NCI-H2171 (cell line): ENCODE measurements around the gene GMDS.
A peak's percentile ranks its signal among the peaks of the same experiment; 100 is the strongest.

Source experiments
- DNase-seq: peaks from one replicate; lab custom pipeline; 2025; lab: John Stamatoyannopoulos, UW

Gene GMDS

DNA sequence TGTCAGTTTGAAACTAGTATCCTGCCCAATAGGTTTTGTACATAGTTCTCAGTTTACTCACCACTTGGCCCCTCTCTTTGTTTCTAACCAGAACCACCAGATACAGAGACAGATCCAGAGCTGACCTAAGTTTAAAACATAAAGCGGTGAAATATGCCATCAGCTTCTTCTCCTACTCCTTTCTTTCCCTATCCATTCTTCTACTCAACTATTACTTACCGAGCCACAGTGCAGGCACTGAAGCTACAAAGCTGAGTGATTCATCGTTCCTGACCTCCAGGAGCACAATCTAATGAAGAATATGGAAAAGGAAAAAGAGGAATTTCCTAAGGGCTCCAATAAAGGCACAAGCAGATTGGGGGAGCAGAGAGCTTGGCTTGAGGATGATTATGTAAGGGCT lies 349.7 kb downstream of the GMDS start:
- DNase-seq = no peak

DNA sequence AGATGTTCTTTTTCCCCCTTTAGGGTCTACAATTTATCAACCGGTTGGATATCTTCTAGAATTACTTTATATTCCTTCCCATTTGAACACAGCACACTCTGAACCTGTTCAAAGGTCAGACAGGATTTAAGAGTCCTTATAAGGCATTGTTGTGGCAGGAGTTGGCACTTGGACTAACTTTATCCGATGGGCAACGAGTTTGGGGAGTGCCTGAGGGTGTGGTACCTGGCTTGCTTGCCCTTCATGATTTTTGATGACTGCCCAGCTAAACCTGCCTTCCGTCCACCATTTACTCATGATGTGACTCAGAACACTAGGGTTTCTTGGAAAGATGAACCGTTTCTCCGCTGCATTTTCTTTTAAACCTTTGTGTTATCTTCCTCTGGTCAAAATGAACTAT lies 350.5 kb downstream of the GMDS start:
- DNase-seq = no peak

DNA sequence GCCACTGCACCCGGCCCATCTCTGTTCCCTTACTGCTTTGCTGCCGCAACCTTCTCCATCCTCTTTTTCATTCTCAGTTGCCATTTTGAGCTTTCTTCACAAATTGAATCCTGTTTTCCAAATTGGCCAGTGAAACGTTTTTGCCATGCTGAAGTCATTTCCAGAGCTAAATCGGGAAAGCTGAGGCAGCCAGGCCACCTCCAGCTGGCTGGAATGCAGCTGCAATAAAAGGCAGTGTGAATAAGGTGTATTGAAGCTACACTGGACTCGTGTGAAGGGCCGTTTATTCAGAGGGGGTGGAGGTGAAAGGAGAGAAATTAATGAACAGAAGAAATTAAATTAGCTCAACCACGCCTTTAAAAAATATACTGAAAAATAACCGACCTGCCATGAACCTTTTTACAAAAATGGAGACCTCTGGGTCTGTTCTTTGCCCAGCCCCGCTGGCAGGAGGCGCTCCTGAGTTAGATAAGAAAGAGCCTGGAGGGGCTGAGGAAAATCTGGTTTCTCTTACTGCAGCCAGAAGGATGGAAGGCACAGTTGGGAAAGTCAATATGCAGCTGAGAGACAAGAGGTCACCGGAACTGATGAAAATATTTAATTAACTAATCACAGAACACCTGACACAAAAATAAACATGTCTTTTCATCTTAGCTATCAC lies 351.8 kb downstream of the GMDS start:
- DNase-seq = no peak

DNA sequence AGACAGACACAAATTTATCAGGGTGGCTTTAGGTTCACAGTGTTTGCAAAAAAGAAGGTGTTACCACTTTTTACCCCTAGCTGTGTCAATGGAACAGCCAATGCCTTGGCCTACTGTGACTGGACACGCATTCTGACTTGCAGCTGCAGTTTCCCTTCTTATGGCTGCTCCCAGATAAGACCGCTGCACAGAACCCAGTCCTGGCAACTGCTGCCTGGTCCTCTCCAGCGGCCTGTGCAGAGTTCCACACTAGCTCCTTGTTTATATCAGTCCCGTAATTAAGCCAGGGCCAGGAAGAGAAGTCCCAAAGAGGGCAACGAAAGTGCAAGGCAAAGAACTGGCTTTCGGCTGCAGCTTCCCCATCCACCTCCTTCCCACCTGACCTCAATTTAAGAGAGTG lies 352.7 kb downstream of the GMDS start:
- no peak for DNase-seq

DNA sequence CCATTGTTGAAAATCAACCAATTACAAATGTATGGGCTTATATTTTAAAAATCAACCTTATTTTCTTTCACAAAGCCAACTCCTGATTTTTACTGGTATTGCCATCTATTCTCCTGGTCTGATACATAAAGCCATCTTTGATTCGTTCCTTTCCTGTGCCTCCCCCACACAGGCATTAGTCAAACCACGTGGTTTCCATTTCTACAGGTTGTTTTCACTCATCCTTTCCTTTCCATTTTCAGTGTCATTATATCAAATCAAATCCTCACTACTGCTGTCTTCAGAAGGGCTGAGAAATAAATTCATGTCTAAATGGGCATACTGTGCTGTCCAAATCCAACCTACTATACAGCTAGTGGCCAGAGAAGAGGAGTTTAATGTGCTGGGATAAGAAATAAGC lies 354.4 kb downstream of the GMDS start:
- DNase-seq = no peak

DNA sequence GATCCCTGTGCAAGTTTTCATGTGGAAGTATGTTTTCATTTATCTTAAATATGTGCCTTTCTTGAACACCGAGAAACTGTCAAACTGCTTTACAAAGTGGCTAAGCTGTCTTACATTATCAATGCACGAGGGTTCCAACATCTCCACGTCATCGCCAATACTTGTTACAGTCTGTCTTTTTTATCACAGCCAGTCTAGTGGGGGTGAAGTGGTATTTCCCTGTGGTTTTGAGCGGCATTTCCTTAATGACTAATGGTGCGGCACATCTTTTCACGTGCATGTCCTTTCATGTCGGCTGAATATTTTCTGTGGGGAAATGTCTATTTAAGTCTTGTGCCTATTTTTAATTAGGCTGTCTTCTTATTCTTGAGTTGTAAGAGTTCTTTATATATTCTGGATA lies 355.3 kb downstream of the GMDS start:
- no peak for DNase-seq

DNA sequence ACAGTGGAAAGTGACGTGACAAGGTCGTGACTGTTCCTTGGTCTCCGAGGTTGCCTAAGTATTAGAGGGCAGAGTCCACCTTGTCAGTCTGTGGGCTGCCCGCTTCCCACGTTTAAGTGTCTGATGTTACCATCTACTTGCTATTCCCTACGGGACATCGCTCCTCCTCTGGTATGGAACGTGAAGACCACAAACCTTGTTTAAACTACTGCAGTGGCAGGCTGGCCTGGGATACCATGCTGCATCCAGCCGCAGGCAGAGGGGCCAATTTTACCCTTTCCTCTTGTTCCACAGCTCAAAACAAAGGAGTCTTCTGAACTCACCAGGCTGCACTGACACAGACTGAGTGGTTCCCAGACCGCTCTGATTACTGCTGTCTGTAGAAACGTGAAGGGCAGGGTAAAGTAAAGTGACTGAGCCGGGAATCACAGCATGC lies 359.8 kb downstream of the GMDS start:
- no peak for DNase-seq

DNA sequence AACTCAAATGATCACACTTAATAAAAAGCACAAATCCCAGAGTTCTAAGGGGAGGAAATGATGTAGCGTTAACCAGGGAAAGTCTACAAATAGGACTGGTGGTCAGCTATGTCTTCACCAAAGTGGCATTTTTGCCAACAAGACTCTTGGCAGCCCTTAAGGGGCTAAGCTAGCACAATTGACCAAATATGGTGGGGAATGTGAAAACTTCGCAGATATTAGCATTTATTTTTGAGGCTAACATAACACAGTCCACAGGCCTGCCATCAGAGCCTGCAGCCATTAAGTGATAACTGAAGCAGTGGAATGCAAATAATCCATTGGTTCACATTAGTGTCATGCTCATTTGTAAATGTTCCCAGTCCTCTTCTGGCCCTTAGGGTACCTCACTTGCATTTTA lies 361.1 kb downstream of the GMDS start:
- DNase-seq = no peak

DNA sequence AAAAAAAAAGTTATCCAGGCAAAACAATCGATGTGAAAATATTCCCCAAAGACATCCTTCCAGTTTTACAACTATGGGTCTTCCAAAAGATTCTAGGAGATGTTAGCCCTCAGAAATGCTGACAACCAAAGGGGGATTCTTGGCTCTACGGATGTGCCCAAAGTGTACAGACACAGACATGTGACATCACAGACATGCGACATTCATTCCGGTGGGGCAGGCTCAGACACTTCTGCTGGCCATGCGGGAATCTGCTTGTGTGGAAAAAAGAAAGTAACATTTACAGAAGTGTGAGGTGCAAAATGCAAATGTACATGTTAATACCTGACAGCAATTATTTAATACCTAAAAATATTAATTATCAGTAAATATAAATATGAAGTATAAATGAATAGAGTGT lies 367.1 kb downstream of the GMDS start:
- no peak for DNase-seq

DNA sequence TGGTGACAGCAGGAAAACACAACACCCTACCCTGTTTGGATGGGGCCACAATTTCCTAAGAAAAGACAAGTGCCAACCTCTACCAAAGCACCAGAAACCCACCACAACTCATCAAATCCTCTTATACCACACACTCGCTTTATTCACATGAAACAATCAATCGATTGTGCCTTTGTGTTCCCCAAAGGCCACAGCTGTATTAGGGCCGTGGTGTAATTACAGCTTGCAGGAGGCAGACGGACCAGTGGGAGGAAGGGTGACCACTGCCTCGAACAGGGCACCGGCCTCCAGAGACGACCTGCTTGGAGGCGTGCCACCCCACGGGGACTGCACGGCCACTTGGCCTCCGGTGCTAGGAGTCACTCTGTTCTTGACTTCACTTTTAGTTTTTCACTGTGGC lies 371.6 kb downstream of the GMDS start:
- DNase-seq = no peak

DNA sequence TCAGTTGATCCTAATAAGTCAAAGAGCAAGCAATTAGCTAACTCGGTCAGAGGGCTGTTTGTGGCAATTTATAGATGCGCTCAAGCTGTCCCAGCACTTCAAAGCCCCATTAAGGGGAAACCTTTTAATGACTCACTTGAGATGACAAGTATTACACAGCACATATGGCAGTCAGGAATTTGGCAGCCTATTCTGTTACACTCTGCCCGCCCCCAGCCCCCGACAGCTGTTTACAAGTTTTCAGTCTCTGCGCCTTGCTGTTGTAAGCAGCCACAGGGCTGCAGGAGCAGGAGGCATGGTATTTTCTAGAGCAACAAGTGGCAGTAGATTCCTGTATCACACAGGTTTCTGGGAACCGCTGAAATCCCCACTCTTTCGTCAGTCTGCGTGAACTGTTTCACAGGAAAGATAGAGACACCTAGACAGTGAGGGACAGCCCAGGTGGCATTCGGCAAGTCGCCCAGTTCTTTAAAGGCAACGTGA lies 372.7 kb downstream of the GMDS start:
- DNase-seq = peak; percentile 91

DNA sequence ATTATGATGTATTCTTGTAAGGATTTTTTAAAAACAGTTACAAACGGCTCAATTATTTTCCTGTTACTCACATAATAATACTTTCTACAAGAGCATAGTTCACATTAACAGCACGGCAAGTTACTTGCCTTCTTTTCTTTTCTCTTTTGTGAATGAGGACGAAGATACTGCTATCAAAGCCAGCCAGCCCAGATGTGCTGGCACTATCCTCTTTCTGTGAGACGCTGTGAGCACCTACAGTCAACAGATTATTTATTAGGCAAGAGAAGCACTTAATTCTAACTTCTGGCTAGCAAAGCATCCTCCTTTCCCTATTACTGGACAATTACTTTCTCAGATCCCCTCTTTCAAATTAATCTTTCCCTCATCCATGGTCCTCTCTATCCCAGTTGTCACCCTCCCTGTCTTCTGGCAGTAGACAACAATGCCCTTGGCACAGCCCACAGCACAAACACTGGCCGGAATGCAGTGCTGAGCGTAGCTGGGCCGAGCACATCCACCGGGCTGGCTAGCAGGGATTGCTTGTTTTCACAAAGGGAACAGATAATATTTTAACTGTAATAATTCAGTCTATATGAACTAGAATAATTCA lies 373.6 kb downstream of the GMDS start:
- no peak for DNase-seq

DNA sequence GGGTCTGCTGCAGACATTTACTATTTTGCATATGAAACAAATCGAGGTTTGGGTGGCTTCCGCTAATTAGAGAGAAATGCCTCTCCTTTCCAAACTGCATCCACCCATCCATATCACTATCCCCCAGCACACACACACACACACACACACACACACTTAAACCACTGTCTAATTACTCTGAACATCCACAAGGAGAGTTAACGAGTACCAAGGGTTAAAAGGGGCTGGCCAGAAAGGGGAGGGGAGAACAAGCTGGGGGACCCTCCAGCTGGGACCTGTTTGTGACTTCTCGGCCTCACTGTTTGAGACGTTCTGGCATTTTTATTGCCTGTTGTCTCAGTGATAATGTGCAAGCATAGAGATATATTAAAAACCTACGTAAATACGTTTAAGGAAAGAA lies 374.5 kb downstream of the GMDS start:
- no peak for DNase-seq

DNA sequence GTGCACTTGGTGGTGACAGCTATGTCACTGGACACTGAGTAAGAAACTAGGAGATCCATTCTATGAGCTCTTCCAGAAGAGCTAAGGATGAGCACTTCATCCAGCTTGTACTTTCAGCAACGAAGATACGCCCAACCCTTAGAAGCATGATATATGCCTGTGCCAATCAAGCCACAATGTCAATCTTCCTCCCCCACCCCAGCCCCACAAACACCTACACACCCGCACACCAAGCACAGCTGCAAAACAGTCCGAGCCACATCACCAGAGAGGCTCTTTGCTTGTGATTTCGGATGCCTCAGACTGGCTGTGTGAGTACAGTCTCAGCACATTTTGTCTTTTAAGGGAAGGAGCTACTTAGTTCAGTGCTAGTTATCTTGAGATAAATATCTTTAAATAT lies 375.2 kb downstream of the GMDS start:
- no peak for DNase-seq

DNA sequence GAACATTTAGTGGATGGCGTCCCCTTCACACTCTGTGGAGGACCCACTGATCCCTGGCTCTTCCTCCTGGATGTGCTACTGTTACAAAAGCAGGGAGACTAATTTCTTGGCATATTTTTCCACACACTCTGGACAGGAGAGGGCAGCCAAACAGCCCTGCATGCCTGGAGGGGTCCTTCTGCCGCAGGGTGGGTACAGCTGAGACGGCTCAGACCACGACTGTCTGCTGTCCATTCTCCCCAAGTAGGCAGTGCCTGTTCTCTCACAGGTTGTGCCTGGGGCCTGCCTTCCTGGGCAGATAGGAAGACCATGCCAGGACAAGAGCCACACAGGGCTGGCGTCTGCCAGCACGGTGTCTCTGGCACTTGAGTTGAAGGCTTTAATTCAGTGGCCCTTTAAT lies 375.6 kb downstream of the GMDS start:
- DNase-seq = no peak

DNA sequence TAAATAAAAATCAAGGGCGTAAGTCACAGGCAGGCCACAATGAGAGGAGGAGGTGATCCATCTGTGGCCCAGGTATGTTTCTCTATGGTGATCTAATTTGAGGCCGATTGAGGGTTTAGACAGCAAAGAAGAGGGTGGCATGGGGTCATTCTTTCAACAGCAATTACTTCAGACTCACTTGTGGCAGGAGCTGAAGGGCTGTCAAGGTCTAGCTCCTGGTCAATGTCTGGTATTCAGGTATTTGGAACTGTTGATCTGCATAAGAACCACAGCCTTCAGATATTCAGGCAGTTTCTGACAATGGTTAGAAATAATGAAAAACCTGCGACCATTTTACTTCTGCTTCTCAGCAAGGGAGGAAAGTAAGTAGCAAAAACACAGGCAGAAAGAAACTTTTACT lies 376.1 kb downstream of the GMDS start:
- no peak for DNase-seq

DNA sequence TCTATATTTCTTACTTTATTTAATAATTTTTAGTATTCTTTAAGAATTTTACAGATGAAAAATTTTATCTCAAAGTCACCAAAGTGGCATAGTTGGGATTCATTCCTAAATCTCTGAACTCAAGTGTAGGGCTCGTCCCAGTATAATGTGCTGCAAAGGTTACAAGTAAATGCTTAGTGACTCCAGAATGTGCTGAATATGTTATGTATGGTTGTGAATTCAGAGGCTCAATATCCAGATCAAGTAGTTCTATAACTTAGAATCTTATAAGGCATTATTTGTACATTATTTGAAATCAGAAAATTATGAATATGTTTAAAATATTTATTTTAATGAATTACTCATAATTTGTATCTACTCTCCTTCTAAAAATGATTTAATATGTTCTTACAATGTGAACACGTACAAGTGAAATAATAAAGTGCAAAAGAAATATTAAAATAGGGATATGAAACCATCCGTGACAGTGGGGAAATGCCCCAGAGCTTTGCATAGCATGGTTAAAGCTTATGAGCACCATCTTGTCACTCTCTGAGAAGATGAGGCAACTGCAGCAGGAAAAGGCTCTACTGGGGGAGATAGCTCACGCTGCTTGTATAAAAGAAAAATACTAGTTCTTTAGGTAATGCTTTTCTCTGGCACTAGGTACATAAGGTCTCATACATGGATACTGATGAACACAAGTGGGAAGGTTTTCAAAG lies 376.7 kb downstream of the GMDS start:
- DNase-seq = no peak

DNA sequence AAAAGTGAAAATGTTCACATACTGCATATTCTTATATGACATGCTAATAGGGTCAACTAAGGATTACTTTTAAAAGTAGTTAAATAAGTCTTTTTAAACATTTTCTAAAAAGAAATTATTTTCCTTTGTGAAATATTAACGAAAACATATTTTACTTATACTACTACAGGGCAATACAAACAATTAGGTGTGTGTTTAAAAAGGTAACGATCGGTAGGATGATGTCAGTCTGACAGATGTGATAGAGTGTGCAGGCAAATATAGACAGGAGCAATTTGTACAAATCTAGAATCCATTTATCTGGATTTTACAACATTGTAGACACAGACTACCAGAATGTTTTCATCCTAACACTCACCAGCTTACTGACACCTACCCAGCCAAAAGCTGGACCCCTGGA lies 378.2 kb downstream of the GMDS start:
- DNase-seq = no peak

DNA sequence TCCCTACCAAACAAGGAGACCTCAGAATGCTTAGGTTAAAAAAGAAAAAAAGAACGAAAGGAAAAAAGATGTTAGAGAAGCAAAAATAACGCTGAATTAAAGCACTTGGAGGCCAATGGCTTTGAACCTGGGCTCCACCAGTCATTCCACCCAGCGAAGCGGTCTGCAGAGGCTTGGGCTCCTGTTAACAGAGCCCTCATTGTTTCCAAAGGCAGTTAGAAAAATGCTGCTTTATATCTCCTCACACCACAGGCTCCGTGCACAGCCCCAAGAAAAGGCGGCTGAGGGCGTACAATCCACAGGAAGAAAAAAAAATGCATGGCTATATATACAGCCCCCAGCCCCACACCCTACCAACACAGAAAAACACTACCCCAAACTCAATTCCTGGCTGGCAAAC lies 379.8 kb downstream of the GMDS start:
- no peak for DNase-seq

DNA sequence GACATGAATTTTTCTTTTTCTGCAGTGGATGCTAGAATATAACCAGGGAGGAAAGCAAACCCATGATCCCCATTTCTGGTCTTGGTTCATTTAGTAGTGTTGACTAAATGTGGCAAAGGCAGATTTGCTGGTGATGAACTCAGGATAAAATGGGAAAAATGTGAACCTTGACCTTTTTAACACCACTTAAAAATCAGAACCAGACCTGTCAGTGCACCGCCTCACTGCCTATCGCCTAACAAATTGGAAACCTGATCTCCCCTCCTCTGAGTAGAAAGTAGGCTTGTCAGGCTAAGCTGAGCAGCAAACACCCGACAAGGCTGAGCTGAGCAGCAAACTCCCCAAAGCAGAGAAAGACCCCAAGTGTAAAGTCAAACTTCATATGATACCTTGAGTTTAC lies 380.9 kb downstream of the GMDS start:
- peak; percentile 48 for DNase-seq

DNA sequence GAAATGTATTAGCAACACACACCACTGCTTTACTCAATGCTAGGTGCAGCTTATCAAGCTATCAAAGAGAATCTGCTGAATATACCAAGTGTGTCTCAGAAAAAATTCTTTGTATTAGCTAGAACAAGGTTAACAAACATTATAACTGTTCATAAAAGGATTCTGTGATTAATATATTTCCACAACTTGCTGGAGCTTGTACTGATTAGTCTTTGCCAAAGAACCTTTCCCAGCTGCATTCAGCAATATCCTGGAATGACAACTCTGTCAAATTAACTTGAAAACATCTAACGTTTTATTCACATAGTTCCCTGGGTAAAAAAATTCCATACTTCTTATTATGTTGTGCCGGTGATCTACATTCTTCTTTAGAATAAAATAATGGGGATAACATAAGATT lies 383.0 kb downstream of the GMDS start:
- no peak for DNase-seq

DNA sequence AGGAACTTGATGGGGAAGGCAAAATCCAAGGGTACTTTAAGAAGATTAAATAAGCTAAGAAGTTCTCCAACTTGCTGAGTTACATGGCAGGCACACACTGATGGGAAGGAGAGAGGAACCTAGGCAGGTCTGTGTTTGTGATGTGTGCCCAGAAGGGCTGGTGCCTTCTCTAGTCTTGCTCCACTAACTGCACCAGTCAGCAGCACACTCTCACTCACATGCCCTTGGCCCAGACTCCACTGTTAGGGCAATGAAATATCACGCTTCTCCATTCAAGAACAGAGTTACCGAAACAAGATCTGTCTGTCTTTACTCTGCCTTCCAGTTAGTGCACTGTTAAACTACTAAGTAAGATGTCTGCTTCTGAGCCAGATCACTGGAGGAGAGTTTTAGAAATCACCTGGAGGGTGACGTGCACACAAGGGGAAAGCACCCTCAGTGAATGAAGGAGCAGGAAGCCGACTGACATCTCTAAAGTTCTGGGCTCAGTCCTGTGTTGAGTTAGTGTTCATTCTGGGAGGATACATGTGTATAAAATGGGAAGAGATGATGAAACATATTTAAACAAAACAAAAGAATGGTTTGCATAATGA lies 384.6 kb downstream of the GMDS start:
- DNase-seq = no peak

DNA sequence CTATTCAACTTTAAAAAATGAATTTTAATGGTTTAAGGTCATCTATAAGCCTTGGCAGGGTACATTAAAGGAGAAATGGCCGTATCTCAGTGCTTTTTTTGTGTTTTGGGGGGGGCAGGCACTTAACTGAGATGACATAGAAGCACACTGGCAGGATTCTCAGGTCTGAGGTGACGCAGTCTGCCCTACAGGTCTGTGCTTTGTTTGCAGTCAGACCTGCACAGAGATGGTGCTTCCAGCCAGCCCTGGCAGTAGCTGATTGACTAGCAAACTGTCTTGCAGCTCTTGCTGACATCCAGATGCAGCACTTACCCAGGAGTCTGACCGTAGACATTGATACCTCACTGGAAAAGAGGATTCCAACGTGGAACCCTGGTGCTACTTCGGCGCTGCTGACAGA lies 386.5 kb downstream of the GMDS start:
- no peak for DNase-seq
